Renal cortical epithelial cell (primary cell): ENCODE measurements around the gene AMER3. TPM values are rescaled to one million over a fixed set of nuclear protein-coding genes. Genes with fewer than 3 reads are reported as not detected.

ENCODE experiments used
- total RNA-seq: library from RNA; depleted of rRNA; stranded (reverse); fragments of >200 nt; gene quantifications from 2 replicates; pipeline ENCODE4 v1.2.3, GENCODE V29; 2014

The AMER3 gene
- total RNA-seq, 1 donor from 2014 or later = not detected

Other genes with a start within 250 kb of the AMER3 start
- not detected in 2 replicates for gene POTEI, start 246.2 kb upstream of the AMER3 start, total RNA-seq
- not detected in 2 replicates for gene CFC1B, start 234.3 kb upstream of the AMER3 start, total RNA-seq
- not detected in 2 replicates for gene CFC1, start 156.0 kb upstream of the AMER3 start, total RNA-seq
- gene POTEJ, start 144.1 kb upstream of the AMER3 start, total RNA-seq = not detected in 2 replicates
- gene GPR148, start 26.5 kb upstream of the AMER3 start, total RNA-seq = 0.05 TPM in 1 of 2 replicates, not detected in the other
- gene ARHGEF4, start 81.4 kb downstream of the AMER3 start, total RNA-seq = 0.35 and 0.40 TPM in 2 replicates